Cardiac septum (tissue), 1 donor: ENCODE measurements around the gene POSTN. TPM values are rescaled to one million over a fixed set of nuclear protein-coding genes. Genes with fewer than 3 reads are reported as not detected.

Experiments used
- DNase-seq: peaks from one replicate; pipeline ENCODE4 v3.0.0-alpha.2; 2020; ENCODE audit warnings: low spot score
- intact Hi-C: fragments of 100-400 bp; cut with DNase I; formaldehyde crosslinking; loops from one replicate; pipeline ENCODE4 v1.14.0; 2022
- total RNA-seq: library from RNA; stranded (reverse); fragmentation: NEBNext Ultra II Directional; extraction: Animal tissue kit (Norgen Biotek cat#: 25700); gene quantifications from one replicate; pipeline ENCODE4 v1.2.1, GENCODE V29; 2021
- donor health status: DM: no; HTN: no; CAD: no.

POSTN gene
- total RNA-seq, 1 donor from 2014 or later = 109 TPM

- intact Hi-C loops = no loop called here
- no peak for DNase-seq
Measured at GRCh38 chr13:37534181-37534580, 64.4 kb downstream of the POSTN start.

GRCh38 chr13:37531049-37531448 lies 67.5 kb downstream of the POSTN start:
- intact Hi-C loops = no loop called here
- DNase-seq = no peak

- no peak for DNase-seq
- intact Hi-C loops = loop anchor here (5.0 kb wide), 1 partner anchor 38 kb away; no protein-coding TSS in a partner anchor
Measured at GRCh38 chr13:37529751-37530385, 68.7 kb downstream of the POSTN start.

GRCh38 chr13:37526710-37527473 lies 71.7 kb downstream of the POSTN start:
- intact Hi-C loops = loop anchor here (5.0 kb wide), 1 partner anchor 35 kb away; no protein-coding TSS in a partner anchor
- DNase-seq = no peak

DNA sequence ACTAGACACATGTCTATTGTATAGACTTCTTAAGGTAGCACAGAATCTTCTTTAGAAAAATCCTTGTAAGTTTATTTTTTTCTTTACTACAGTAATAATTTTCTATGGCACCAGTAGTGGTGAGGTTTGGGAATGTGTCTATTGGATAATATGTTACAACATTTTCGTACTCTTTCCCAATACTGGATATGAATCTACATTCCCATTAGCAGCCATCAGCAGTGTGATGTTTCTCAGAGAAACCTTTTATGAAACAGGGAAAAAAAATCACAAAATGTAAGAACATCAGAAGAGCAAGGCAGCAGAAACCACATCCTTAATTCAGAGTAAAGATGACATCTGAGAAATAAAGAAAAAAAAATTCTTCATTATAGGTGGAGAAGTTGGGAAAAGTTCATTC lies 83.3 kb downstream of the POSTN start:
- intact Hi-C loops = no loop called here
- DNase-seq = no peak
